Liver (tissue), 3 donors: ENCODE data around the gene GSX2.
"Not testable (repeated sequence)": the region's sequence is repeated elsewhere in the genome, so short reads cannot be mapped to it uniquely, and the experiment has no call there.

ENCODE experiments used
- ATF3 ChIP-seq: IDR thresholded peaks from 2 replicates; pipeline ENCODE4 v1.6.1; 2016; ENCODE audit warnings: antibody characterized with exemption
- CTCF ChIP-seq: fragments of 150-350 bp; IDR thresholded peaks from 2 replicates; pipeline ENCODE4 v1.5.1; 2017; ENCODE audit warnings: improper control_type of control experiment, low read depth, low read length; ENCODE audit not compliant: missing input control
- EGR1 ChIP-seq, 2 donors: IDR thresholded peaks; 2 replicates each; pipeline ENCODE4 v1.6.1; 2016 to 2018; ENCODE audit warnings: antibody characterized with exemption in 2 of 2, low read depth in 2 of 2
- GABPA ChIP-seq, 2 donors: IDR thresholded peaks in 1 of 2; conservative IDR thresholded peaks in 1 of 2; 2 replicates each; pipeline ENCODE4 v1.6.1; 2016; ENCODE audit warnings: antibody characterized with exemption in 2 of 2, mild to moderate bottlenecking in 1 of 2, moderate library complexity in 1 of 2
- HNF4G ChIP-seq: IDR thresholded peaks from 2 replicates; pipeline ENCODE4 v1.6.1; 2016; ENCODE audit warnings: antibody characterized with exemption
- JUND ChIP-seq, 2 donors: IDR thresholded peaks; 2 replicates each; pipeline ENCODE4 v1.6.1; 2016; ENCODE audit warnings: antibody characterized with exemption in 2 of 2
- MAX ChIP-seq: IDR thresholded peaks from 2 replicates; pipeline ENCODE4 v1.6.1; 2016; ENCODE audit warnings: antibody characterized with exemption
- RAD21 ChIP-seq, 2 donors: IDR thresholded peaks; 2 replicates each; pipeline ENCODE4 v1.6.1; 2016; ENCODE audit warnings: antibody characterized with exemption in 2 of 2, mild to moderate bottlenecking in 2 of 2
- REST ChIP-seq: IDR thresholded peaks from 2 replicates; pipeline ENCODE4 v1.6.1; 2016; ENCODE audit warnings: antibody characterized with exemption, mild to moderate bottlenecking
- SP1 ChIP-seq: IDR thresholded peaks from 2 replicates; pipeline ENCODE4 v1.6.1; 2018; ENCODE audit warnings: antibody characterized with exemption, mild to moderate bottlenecking
- TAF1 ChIP-seq: conservative IDR thresholded peaks from 2 replicates; pipeline ENCODE4 v1.6.1; 2016; ENCODE audit warnings: antibody characterized with exemption, mild to moderate bottlenecking
- YY1 ChIP-seq: IDR thresholded peaks from 2 replicates; pipeline ENCODE4 v1.6.1; 2016; ENCODE audit warnings: antibody characterized with exemption, mild to moderate bottlenecking
- ZBTB33 ChIP-seq: IDR thresholded peaks from 2 replicates; pipeline ENCODE4 v1.6.1; 2016; ENCODE audit warnings: antibody characterized with exemption
- donor health status: healthy.
- donor health status: healthy.

- not testable (repeated sequence) for TF ChIP-seq CTCF; REST; MAX; YY1; EGR1 (IDR thresholded peaks at IDR 0.05; ENCODE audit: low read depth in 2 of 2); TAF1; ZBTB33; JUND (IDR thresholded peaks at IDR 0.05); RAD21 (IDR thresholded peaks at IDR 0.05); GABPA (IDR thresholded peaks at IDR 0.05 in 1 of 2, conservative IDR thresholded peaks at IDR 0.05 in 1 of 2); HNF4G
- TF ChIP-seq ATF3 (peak; percentile 64), SP1 (peak; percentile 59)
Measured at GRCh38 chr4:54053322-54053721, 46.6 kb upstream of the GSX2 start.
